H9 (cell line): ENCODE data around the gene TCF15. TPM values are rescaled to one million over a fixed set of nuclear protein-coding genes. Genes with fewer than 3 reads are reported as not detected.

Experiments
- DNase-seq: peaks from one replicate; pipeline ENCODE4 v3.0.0-alpha.2; 2017
- H2AFZ ChIP-seq: one replicate; pipeline ENCODE4 v1.6.1; 2013; ENCODE audit warnings: mild to moderate bottlenecking, low read length, control low read depth, moderate library complexity
- H2AK5ac ChIP-seq: 2 replicates; pipeline ENCODE4 v1.6.1; 2013; ENCODE audit warnings: low read length, control low read depth, mixed read lengths; ENCODE audit not compliant: insufficient read length
- H2BK120ac ChIP-seq: one replicate; pipeline ENCODE4 v1.6.1; 2013; ENCODE audit warnings: low read depth, mild to moderate bottlenecking, low read length, control low read depth, inconsistent platforms; ENCODE audit not compliant: poor library complexity, severe bottlenecking
- H2BK12ac ChIP-seq: 2 replicates; pipeline ENCODE4 v1.6.1; 2013; ENCODE audit warnings: low read length, control low read depth, mixed read lengths, low read depth; ENCODE audit not compliant: insufficient read length
- H2BK15ac ChIP-seq: 2 replicates; pipeline ENCODE4 v1.6.1; 2013; ENCODE audit warnings: low read depth, low read length, control low read depth
- H2BK20ac ChIP-seq: one replicate; pipeline ENCODE4 v1.6.1; 2013; ENCODE audit warnings: low read depth, mild to moderate bottlenecking, low read length, control low read depth, inconsistent platforms; ENCODE audit not compliant: poor library complexity, severe bottlenecking
- H2BK5ac ChIP-seq: 2 replicates; pipeline ENCODE4 v1.6.1; 2013; ENCODE audit warnings: low read length, control low read depth, mixed read lengths; ENCODE audit not compliant: insufficient read length
- H3K14ac ChIP-seq: 2 replicates; pipeline ENCODE4 v1.6.1; 2013; ENCODE audit warnings: low read length, control low read depth; ENCODE audit not compliant: insufficient read depth
- H3K18ac ChIP-seq: 2 replicates; pipeline ENCODE4 v1.6.1; 2013; ENCODE audit warnings: low read depth, mild to moderate bottlenecking, mixed read lengths, low read length, control low read depth; ENCODE audit not compliant: insufficient read length
- H3K23ac ChIP-seq: 2 replicates; pipeline ENCODE4 v1.6.1; 2013; ENCODE audit warnings: low read length, control low read depth, mixed read lengths, low read depth; ENCODE audit not compliant: insufficient read length
- H3K23me2 ChIP-seq: 2 replicates; pipeline ENCODE4 v1.6.1; 2013; ENCODE audit warnings: low read depth, mild to moderate bottlenecking, mixed read lengths, low read length, control low read depth; ENCODE audit not compliant: insufficient read length, poor library complexity, severe bottlenecking
- H3K27ac ChIP-seq: 2 replicates; pipeline ENCODE4 v1.5.1; 2013; ENCODE audit warnings: low read length, control low read depth, mixed read lengths, low read depth; ENCODE audit not compliant: insufficient read length
- H3K27me3 ChIP-seq: 2 replicates; pipeline ENCODE4 v1.6.1; 2013; ENCODE audit warnings: low read length, control low read depth, inconsistent platforms; ENCODE audit not compliant: insufficient read depth
- H3K4ac ChIP-seq: 2 replicates; pipeline ENCODE4 v1.6.1; 2013; ENCODE audit warnings: low read depth, mild to moderate bottlenecking, control low read depth, inconsistent platforms, low read length, moderate library complexity
- H3K4me1 ChIP-seq: 2 replicates; pipeline ENCODE4 v1.6.1; 2013; ENCODE audit warnings: low read length, control low read depth, inconsistent platforms; ENCODE audit not compliant: insufficient read depth
- H3K4me2 ChIP-seq: 2 replicates; pipeline ENCODE4 v1.6.1; 2013; ENCODE audit warnings: low read length, control low read depth, mixed read lengths; ENCODE audit not compliant: insufficient read length, insufficient read depth
- H3K56ac ChIP-seq: 2 replicates; pipeline ENCODE4 v1.6.1; 2013; ENCODE audit warnings: low read depth, mild to moderate bottlenecking, mixed read lengths, low read length, control low read depth; ENCODE audit not compliant: insufficient read length
- H3K79me1 ChIP-seq: 2 replicates; pipeline ENCODE4 v1.6.1; 2013; ENCODE audit warnings: low read depth, mild to moderate bottlenecking, moderate library complexity, low read length, control low read depth, inconsistent platforms; ENCODE audit not compliant: insufficient read depth, poor library complexity, severe bottlenecking
- H3K79me2 ChIP-seq: 2 replicates; pipeline ENCODE4 v1.6.1; 2013; ENCODE audit warnings: low read length, control low read depth, inconsistent platforms; ENCODE audit not compliant: insufficient read depth
- H3K9ac ChIP-seq: 2 replicates; pipeline ENCODE4 v1.6.1; 2013; ENCODE audit warnings: low read length, control low read depth, mixed read lengths; ENCODE audit not compliant: insufficient read length; ENCODE audit errors: extremely low read depth
- H3K9me3 ChIP-seq: one replicate; pipeline ENCODE4 v1.6.1; 2013; ENCODE audit warnings: low read depth, low read length, inconsistent platforms; ENCODE audit not compliant: control insufficient read depth
- H3T11ph ChIP-seq: one replicate; pipeline ENCODE4 v1.6.1; 2013; ENCODE audit warnings: mild to moderate bottlenecking, low read length, control low read depth, inconsistent platforms
- H4K20me1 ChIP-seq: one replicate; pipeline ENCODE4 v1.6.1; 2013; ENCODE audit not compliant: control insufficient read depth, insufficient read length, insufficient read depth
- H4K5ac ChIP-seq: 2 replicates; pipeline ENCODE4 v1.6.1; 2013; ENCODE audit warnings: low read depth, mild to moderate bottlenecking, mixed read lengths, low read length, control low read depth; ENCODE audit not compliant: insufficient read length
- H4K8ac ChIP-seq: replicated peaks from 2 replicates; pipeline ENCODE4 v1.6.1; 2013; ENCODE audit warnings: low read length, control low read depth, mixed read lengths, low read depth; ENCODE audit not compliant: insufficient read length
- H4K91ac ChIP-seq: 2 replicates; pipeline ENCODE4 v1.6.1; 2013; ENCODE audit warnings: low read depth, mild to moderate bottlenecking, moderate library complexity, mixed read lengths, low read length, control low read depth; ENCODE audit not compliant: insufficient read length
- H3K27ac Mint-ChIP-seq, 3 experiments: 2 replicates in 2 of 3; 3 replicates in 1 of 3; pipeline ENCODE4 v1.8.0; 2020 to 2021; ENCODE audit warnings: mixed read lengths in 3 of 3, mild to moderate bottlenecking in 1 of 3, moderate library complexity in 1 of 3
- H3K27me3 Mint-ChIP-seq: 2 replicates; pipeline ENCODE4 v1.8.0; 2021; ENCODE audit warnings: low read depth, mild to moderate bottlenecking, moderate library complexity, mixed read lengths
- H3K36me3 Mint-ChIP-seq, 3 experiments: 2 replicates in 2 of 3; 3 replicates in 1 of 3; pipeline ENCODE4 v1.8.0; 2020 to 2021; ENCODE audit warnings: low read depth in 3 of 3, mixed read lengths in 3 of 3; ENCODE audit not compliant: insufficient read depth in 1 of 3
- H3K4me1 Mint-ChIP-seq, 2 experiments: 2 replicates each; pipeline ENCODE4 v1.8.0; 2020; ENCODE audit warnings: mixed read lengths in 2 of 2
- H3K4me3 Mint-ChIP-seq, 2 experiments: 2 replicates in 1 of 2; 3 replicates in 1 of 2; pipeline ENCODE4 v1.8.0; 2020 to 2021; ENCODE audit warnings: mild to moderate bottlenecking in 2 of 2, mixed read lengths in 2 of 2, moderate library complexity in 1 of 2
- H3K9me3 Mint-ChIP-seq, 2 experiments: 2 replicates in 1 of 2; 3 replicates in 1 of 2; pipeline ENCODE4 v1.8.0; 2020; ENCODE audit warnings: mild to moderate bottlenecking in 2 of 2, mixed read lengths in 2 of 2, moderate library complexity in 1 of 2
- CTCF ChIP-seq: fragments of 200-600 bp; sonication (generic); conservative IDR thresholded peaks from 3 replicates; pipeline ENCODE4 v1.8.0; 2021; ENCODE audit warnings: antibody characterized with exemption, mild to moderate bottlenecking
- WGBS: extraction: QIAGEN DNeasy Blood & Tissue Kit; methylation state at CpG from one replicate; pipeline ENCODE4 v1.1.7; 2013; ENCODE audit warnings: missing lambda C conversion rate, low lambda C conversion rate, mixed read lengths; ENCODE audit not compliant: insufficient read length; ENCODE audit errors: extremely low coverage; 5-methylcytosine and 5-hydroxymethylcytosine counted together
- total RNA-seq: library from RNA; stranded (reverse); gene quantifications from 2 replicates; pipeline ENCODE4 v1.2.1, GENCODE V29; 2021

Gene TCF15
- total RNA-seq, 1 experiment from 2014 or later = 2.0 TPM

DNA sequence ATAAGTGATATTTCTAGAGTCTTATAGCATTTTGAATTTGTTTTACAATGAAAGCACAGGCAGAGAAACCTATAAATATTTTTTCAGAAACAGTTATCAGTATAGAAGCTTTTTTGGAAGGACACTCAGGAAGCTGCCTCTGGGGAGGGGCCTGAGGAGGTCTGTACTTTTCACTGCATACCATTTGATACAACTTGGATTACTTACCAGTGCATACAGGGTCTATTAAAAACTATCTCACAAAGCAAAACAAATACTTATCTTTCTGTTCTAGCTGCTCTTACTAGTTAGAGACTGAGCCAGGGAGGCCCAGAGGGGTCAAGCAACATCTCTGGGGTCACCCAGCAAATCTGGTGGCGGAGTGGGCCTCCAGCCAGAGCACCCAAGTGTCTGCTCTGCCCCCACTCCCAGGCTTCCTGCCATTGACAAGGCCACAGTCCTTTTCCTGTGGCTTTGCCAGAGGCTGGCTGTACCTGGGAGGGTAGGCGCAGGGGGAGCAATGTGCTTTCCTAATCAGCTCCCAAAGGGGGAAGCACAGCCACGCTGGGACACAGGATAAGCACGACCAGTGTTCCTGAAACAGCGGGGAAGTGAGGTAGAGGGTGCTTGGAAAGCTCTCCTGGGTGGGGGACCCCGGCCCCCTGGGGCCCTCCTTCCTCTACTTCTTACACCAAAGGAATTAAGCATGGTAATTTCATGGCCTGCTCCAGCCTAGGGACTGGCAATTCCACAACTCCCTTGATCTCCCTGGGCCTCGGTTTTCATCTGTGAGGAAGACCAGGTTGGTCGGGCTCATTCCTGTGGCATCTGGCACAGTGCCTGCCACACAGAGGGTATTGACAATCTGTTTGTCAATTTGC lies 7.8 kb downstream of the TCF15 start:
- H4K20me1 ChIP-seq = no peaks in the 10 kb centered on the region
- no peak overlapping the region for H4K8ac ChIP-seq
- H2BK12ac ChIP-seq = no peak overlapping the region
- no peak overlapping the region for H2BK20ac ChIP-seq
- peaks cover 0 to 2% of the 10 kb centered on the region in 2 experiments; a peak in 2 of 4 replicates for H3K4me1 Mint-ChIP-seq
- H3K56ac ChIP-seq = no peak overlapping the region
- H2BK5ac ChIP-seq = no peak overlapping the region
- H3K79me2 ChIP-seq = no peaks in the 10 kb centered on the region
- H3K27ac ChIP-seq = no peak overlapping the region
- H2AK5ac ChIP-seq = no peak overlapping the region
- no CpG with 5 or more reads among the region's 8 CpGs for WGBS
- H2BK120ac ChIP-seq = no peak overlapping the region
- TF ChIP-seq CTCF = no peak
- no peak overlapping the region for H3K4me2 ChIP-seq
- H3K27me3 ChIP-seq = no peaks in the 10 kb centered on the region
- H3K27ac Mint-ChIP-seq = no peak overlapping the region; a peak in 1 of 7 replicates
- H3K27me3 Mint-ChIP-seq = no peaks in the 10 kb centered on the region
- no peak overlapping the region for H3K14ac ChIP-seq
- no peak overlapping the region for H4K91ac ChIP-seq
- H3K4me3 Mint-ChIP-seq = no peak overlapping the region
- H2BK15ac ChIP-seq = no peak overlapping the region
- H3K23ac ChIP-seq = no peak overlapping the region
- H3K4ac ChIP-seq = no peak overlapping the region
- no peak overlapping the region for H2AFZ ChIP-seq
- no peaks in the 10 kb centered on the region for H3K9me3 Mint-ChIP-seq
- no peak overlapping the region for H3K9ac ChIP-seq
- no peak overlapping the region for H3T11ph ChIP-seq
- DNase-seq = no peak
- H3K4me1 ChIP-seq = no peaks in the 10 kb centered on the region
- no peaks in the 10 kb centered on the region for H3K79me1 ChIP-seq
- H3K36me3 Mint-ChIP-seq = peaks cover 0 to 3% (median 2%) of the 10 kb centered on the region in 3 experiments; a peak in 3 of 7 replicates
- H4K5ac ChIP-seq = no peak overlapping the region
- no peaks in the 10 kb centered on the region for H3K9me3 ChIP-seq
- no peak overlapping the region for H3K18ac ChIP-seq
- no peaks in the 10 kb centered on the region for H3K23me2 ChIP-seq
